ENCODE measurements around the gene NUBPL.

DNA sequence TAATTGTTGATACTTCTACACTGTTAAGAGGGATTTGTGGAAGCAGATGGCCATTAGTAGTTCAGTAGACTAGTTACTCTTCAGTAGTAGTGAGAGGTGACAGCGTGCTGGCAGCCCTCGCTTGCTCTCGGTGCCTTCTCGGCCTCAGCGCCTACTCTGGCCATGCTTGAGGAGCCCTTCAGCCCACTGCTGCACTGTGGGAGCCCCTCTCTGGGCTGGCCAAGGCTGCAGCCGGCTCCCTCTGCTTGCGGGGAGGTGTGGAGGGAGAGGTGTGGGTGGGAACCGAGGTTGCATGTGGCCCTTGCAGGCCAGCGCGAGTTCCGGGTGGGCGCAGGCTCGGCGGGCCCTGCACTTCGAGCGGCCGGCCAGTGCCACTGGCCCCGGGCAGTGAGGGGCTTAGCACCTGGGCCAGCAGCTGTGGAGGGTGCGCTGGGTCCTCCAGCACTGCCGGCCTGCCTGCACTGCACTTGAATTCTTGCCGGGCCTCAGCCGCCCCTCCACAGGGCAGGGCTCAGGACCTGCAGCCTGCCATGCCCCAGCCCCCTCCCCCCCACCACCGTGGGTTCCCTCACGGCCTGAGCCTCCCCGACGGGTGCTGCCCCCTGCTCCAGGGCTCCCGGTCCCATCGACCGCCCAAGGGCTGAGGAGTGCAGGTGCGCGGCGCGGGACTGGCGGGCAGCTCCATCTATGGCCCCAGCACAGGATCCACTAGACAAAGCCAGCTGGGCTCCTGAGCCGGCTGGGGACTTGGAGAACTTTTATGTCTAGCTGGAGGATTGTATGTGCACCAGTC is 139.3 kb downstream of the NUBPL start:
- TF ChIP-seq, protein P1, sequence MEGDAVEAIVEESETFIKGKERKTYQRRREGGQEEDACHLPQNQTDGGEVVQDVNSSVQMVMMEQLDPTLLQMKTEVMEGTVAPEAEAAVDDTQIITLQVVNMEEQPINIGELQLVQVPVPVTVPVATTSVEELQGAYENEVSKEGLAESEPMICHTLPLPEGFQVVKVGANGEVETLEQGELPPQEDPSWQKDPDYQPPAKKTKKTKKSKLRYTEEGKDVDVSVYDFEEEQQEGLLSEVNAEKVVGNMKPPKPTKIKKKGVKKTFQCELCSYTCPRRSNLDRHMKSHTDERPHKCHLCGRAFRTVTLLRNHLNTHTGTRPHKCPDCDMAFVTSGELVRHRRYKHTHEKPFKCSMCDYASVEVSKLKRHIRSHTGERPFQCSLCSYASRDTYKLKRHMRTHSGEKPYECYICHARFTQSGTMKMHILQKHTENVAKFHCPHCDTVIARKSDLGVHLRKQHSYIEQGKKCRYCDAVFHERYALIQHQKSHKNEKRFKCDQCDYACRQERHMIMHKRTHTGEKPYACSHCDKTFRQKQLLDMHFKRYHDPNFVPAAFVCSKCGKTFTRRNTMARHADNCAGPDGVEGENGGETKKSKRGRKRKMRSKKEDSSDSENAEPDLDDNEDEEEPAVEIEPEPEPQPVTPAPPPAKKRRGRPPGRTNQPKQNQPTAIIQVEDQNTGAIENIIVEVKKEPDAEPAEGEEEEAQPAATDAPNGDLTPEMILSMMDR (IDR thresholded peaks at IDR 0.05) = no peak
- TF ChIP-seq ZFX (IDR thresholded peaks at IDR 0.05; ENCODE audit: borderline replicate concordance) = no peak

All from 22Rv1 (cell line).